Peyer's patch (tissue), 4 donors: ENCODE measurements around the gene P2RY2. TPM values are rescaled to one million over a fixed set of nuclear protein-coding genes. Genes with fewer than 3 reads are reported as not detected.
A peak's percentile ranks its signal among the peaks of the same experiment; 100 is the strongest.

Experiments used
- DNase-seq, 3 donors: peaks; one replicate each; pipeline ENCODE4 v3.0.0-alpha.2; 2017 to 2019
- H3K27ac ChIP-seq, 4 donors: fragments of 200-600 bp; sonication (generic); one replicate each; pipeline ENCODE4 v1.5.1; 2016 to 2019
- H3K27me3 ChIP-seq, 2 donors: fragments of 200-600 bp; sonication (generic); one replicate each; pipeline ENCODE4 v1.5.1; 2019
- H3K36me3 ChIP-seq, 3 donors: fragments of 200-600 bp; sonication (generic); one replicate each; pipeline ENCODE4 v1.5.1; 2016 to 2019
- H3K4me1 ChIP-seq, 4 donors: fragments of 200-600 bp; sonication (generic); one replicate each; pipeline ENCODE4 v1.5.1; 2016 to 2019
- H3K4me3 ChIP-seq, 4 donors: fragments of 200-600 bp; sonication (generic); 1 replicate in 3 of 4; 2 replicates in 1 of 4; pipeline ENCODE4 v1.5.1; 2016 to 2019; ENCODE audit warnings: mild to moderate bottlenecking in 1 of 4
- H3K9me3 ChIP-seq, 4 donors: fragments of 200-600 bp; sonication (generic); one replicate each; pipeline ENCODE4 v1.5.1; 2016 to 2019; ENCODE audit warnings: mild to moderate bottlenecking in 1 of 4
- CTCF ChIP-seq, 6 experiments: fragments of 450-650 bp in 4 of 6; fragments of 200-600 bp in 2 of 6; sonication (generic) in 1 of 6; IDR thresholded peaks; one replicate each; pipeline ENCODE4 v1.5.1; 2017 to 2019; ENCODE audit warnings: antibody characterized with exemption in 6 of 6, mild to moderate bottlenecking in 3 of 6, moderate library complexity in 1 of 6
- POLR2A ChIP-seq, 2 donors: fragments of 450-650 bp; IDR thresholded peaks; one replicate each; pipeline ENCODE4 v1.5.1; 2017; ENCODE audit warnings: antibody characterized with exemption in 2 of 2, mild to moderate bottlenecking in 2 of 2, moderate library complexity in 2 of 2
- total RNA-seq, 4 donors: library from RNA; depleted of rRNA; stranded (reverse); fragments of >200 nt; gene quantifications; one replicate each; pipeline ENCODE4 v1.1.0, GENCODE V29; 2016

Gene P2RY2
- total RNA-seq, 4 donors from 2014 or later = 6.6 to 42.7 (median 33.5) TPM

- Histone ChIP-seq H3K4me1 (peaks cover 0 to 19% (median 6%) of the 10 kb centered on the region in 4 donors), H3K36me3 (no peaks in the 10 kb centered on the region), H3K9me3 (no peaks in the 10 kb centered on the region), H3K4me3 (no peak overlapping the region), H3K27me3 (no peaks in the 10 kb centered on the region), H3K27ac (no peak overlapping the region)
- DNase-seq = no peak
- TF ChIP-seq POLR2A (IDR thresholded peaks at IDR 0.05) (no peak), CTCF (IDR thresholded peaks at IDR 0.05) (no peak)
Observed at GRCh38 chr11:73265853-73266645, 48.0 kb downstream of the P2RY2 start.

GRCh38 chr11:73266646-73267020 lies 48.6 kb downstream of the P2RY2 start:
- Histone ChIP-seq H3K4me1 (peaks cover 0 to 25% (median 7%) of the 10 kb centered on the region in 4 donors), H3K36me3 (no peaks in the 10 kb centered on the region), H3K9me3 (no peaks in the 10 kb centered on the region), H3K4me3 (no peak overlapping the region), H3K27ac (no peak overlapping the region), H3K27me3 (no peaks in the 10 kb centered on the region)
- TF ChIP-seq POLR2A (IDR thresholded peaks at IDR 0.05) (no peak), CTCF (IDR thresholded peaks at IDR 0.05) (no peak)
- DNase-seq = peak in 1 of 3 donors; percentile 42

- no peak overlapping the region for H3K27ac ChIP-seq
Observed at GRCh38 chr11:73267122-73267846, 49.2 kb downstream of the P2RY2 start.

GRCh38 chr11:73267906-73268540 lies 49.9 kb downstream of the P2RY2 start:
- Histone ChIP-seq H3K9me3 (no peaks in the 10 kb centered on the region), H3K36me3 (no peaks in the 10 kb centered on the region), H3K4me1 (peaks cover 0 to 31% (median 8%) of the 10 kb centered on the region in 4 donors), H3K4me3 (no peak overlapping the region), H3K27ac (no peak overlapping the region), H3K27me3 (no peaks in the 10 kb centered on the region)
- TF ChIP-seq POLR2A (IDR thresholded peaks at IDR 0.05) = no peak
- TF ChIP-seq CTCF (IDR thresholded peaks at IDR 0.05) = no peak
- peak in 1 of 3 donors; percentile 42 for DNase-seq

More at GRCh38 chr11:73267122-73267846, 49.2 kb downstream of the P2RY2 start:
- TF ChIP-seq CTCF (IDR thresholded peaks at IDR 0.05) = no peak
- no peak for TF ChIP-seq POLR2A (IDR thresholded peaks at IDR 0.05)
- Histone ChIP-seq H3K4me1 (peaks cover 0 to 27% (median 8%) of the 10 kb centered on the region in 4 donors), H3K9me3 (no peaks in the 10 kb centered on the region), H3K4me3 (no peak overlapping the region), H3K27me3 (no peaks in the 10 kb centered on the region), H3K36me3 (no peaks in the 10 kb centered on the region)
- peak in 1 of 3 donors; percentile 32 for DNase-seq

GRCh38 chr11:73268671-73269271 lies 50.7 kb downstream of the P2RY2 start:
- Histone ChIP-seq H3K27me3 (no peaks in the 10 kb centered on the region), H3K4me3 (no peak overlapping the region), H3K36me3 (no peaks in the 10 kb centered on the region), H3K27ac (no peak overlapping the region), H3K4me1 (peaks cover 0 to 32% (median 8%) of the 10 kb centered on the region in 4 donors), H3K9me3 (no peaks in the 10 kb centered on the region)
- peak in 1 of 3 donors; percentile 36 for DNase-seq
- no peak for TF ChIP-seq CTCF (IDR thresholded peaks at IDR 0.05)
- no peak for TF ChIP-seq POLR2A (IDR thresholded peaks at IDR 0.05)
